Ovary (tissue), 9 donors: Measurements from ENCODE around the gene TSHZ2. TPM values are rescaled to one million over a fixed set of nuclear protein-coding genes. Genes with fewer than 3 reads are reported as not detected.
"Not testable (repeated sequence)": the region's sequence is repeated elsewhere in the genome, so short reads cannot be mapped to it uniquely, and the experiment has no call there.

ENCODE experiments used
- DNase-seq, 5 donors: peaks; one replicate each; pipeline ENCODE4 v3.0.0-alpha.2; 2019 to 2020
- H3K27ac ChIP-seq, 2 donors: fragments of 200-600 bp; one replicate each; pipeline versions ENCODE4 v1.5.1 to v1.8.0; 2019 to 2022
- H3K27me3 ChIP-seq: fragments of 200-600 bp; one replicate; pipeline ENCODE4 v1.8.0; 2022
- H3K36me3 ChIP-seq: fragments of 200-600 bp; sonication (generic); one replicate; pipeline ENCODE4 v1.5.1; 2019
- H3K4me1 ChIP-seq: one replicate; pipeline ENCODE4 v1.8.1; 2013; ENCODE audit warnings: mild to moderate bottlenecking, moderate library complexity; ENCODE audit not compliant: insufficient read depth
- H3K4me3 ChIP-seq: fragments of 200-600 bp; sonication (generic); one replicate; pipeline ENCODE4 v1.5.1; 2017
- H3K9me3 ChIP-seq, 2 donors: fragments of 200-600 bp in 1 of 2; sonication (generic) in 1 of 2; one replicate each; pipeline versions ENCODE4 v1.5.1 to v1.8.1; 2013 to 2019; ENCODE audit warnings: mild to moderate bottlenecking in 1 of 2, moderate library complexity in 1 of 2
- CTCF ChIP-seq, 3 donors: fragments of 450-650 bp in 2 of 3; fragments of 200-600 bp in 1 of 3; IDR thresholded peaks; one replicate each; pipeline versions ENCODE4 v1.5.1 to v1.8.0; 2016 to 2022; ENCODE audit warnings: antibody characterized with exemption in 3 of 3, mild to moderate bottlenecking in 1 of 3
- EP300 ChIP-seq: sonication (generic); formaldehyde crosslinking; IDR thresholded peaks from one replicate; pipeline ENCODE4 v1.6.1; 2017; ENCODE audit warnings: antibody characterized with exemption
- POLR2A ChIP-seq: fragments of 450-650 bp; IDR thresholded peaks from one replicate; pipeline ENCODE4 v1.6.1; 2017; ENCODE audit warnings: antibody characterized with exemption, mild to moderate bottlenecking, moderate library complexity
- WGBS, 3 donors: extraction: QIAGEN DNeasy Blood & Tissue Kit in 1 of 3; methylation state at CpG; one replicate each; pipeline versions ENCODE4 v1.1.5 to v1.1.7; 2013 to 2017; 5-methylcytosine and 5-hydroxymethylcytosine counted together
- intact Hi-C, 4 donors: fragments of 100-400 bp; cut with DNase I; formaldehyde crosslinking; loops; one replicate each; pipeline versions ENCODE4 v1.11.0 to v1.15.1; 2022 to 2023
- polyA plus RNA-seq, 2 donors: library from polyadenylated mRNA; stranded (reverse); fragments of 200-250 nt in 1 of 2; fragments of 350-450 nt in 1 of 2; fragmentation: Illumina TruSeq in 1 of 2; extraction: RNeasy Lipid Tissue Mini Kit (QIAGEN cat#74804) in 1 of 2; gene quantifications; one replicate each; pipeline ENCODE4 v1.2.3, GENCODE V29; 2013 to 2014
- total RNA-seq, 7 donors: library from RNA; depleted of rRNA in 2 of 7; stranded (reverse); fragments of >200 nt in 2 of 7; fragmentation: NEBNext Ultra II Directional in 3 of 7; extraction: Animal tissue kit (Norgen Biotek cat#: 25700) in 3 of 7; gene quantifications; one replicate each; pipeline versions ENCODE4 v1.1.0 to v1.2.4, GENCODE V29; 2016 to 2023
- donor health status: DM: no; HTN: no; CAD: no; lungs with moderate emphysema.
- donor health status: DM: no; HTN: no; CAD: no.
- donor health status: Bipolar disorder and iron deficiency.
- donor health status: DM: yes; HTN: yes; CAD: no.
- donor health status: DM: no; HTN: no; CAD: no.
- donor health status: DM: yes; HTN: yes; CAD: no.

Gene TSHZ2
- total and polyA plus RNA-seq, 9 donors, result 18.2 to 113 (median 40.2) TPM

- H3K27me3 ChIP-seq, result no peaks in the 10 kb centered on the region
- H3K27ac ChIP-seq, result no peak overlapping the region
- no peaks in the 10 kb centered on the region for H3K36me3 ChIP-seq
- H3K9me3 ChIP-seq, result no peaks in the 10 kb centered on the region
- H3K4me1 ChIP-seq, result peaks cover 7% of the 10 kb centered on the region
- DNase-seq, result no peak
- H3K4me3 ChIP-seq, result no peak overlapping the region
- WGBS, 3 donors, result 92 to 99% (median 99%) methylated on average over 5 of the region's 5 CpGs
- no peak for TF ChIP-seq POLR2A
- TF ChIP-seq EP300, result no peak
- no peak for TF ChIP-seq CTCF (IDR thresholded peaks at IDR 0.05)
- intact Hi-C loops, result loop anchor here in 1 of 4 donors (5.0 kb wide), 1 partner anchor 48 kb away; no protein-coding TSS in a partner anchor
Measured at GRCh38 chr20:53085720-53086119, 113.6 kb downstream of the TSHZ2 start.

GRCh38 chr20:53087037-53087777 lies 115.0 kb downstream of the TSHZ2 start:
- intact Hi-C loops, result loop anchor here in 1 of 4 donors (5.0 kb wide), 1 partner anchor 50 kb away; no protein-coding TSS in a partner anchor
- Histone ChIP-seq H3K27me3 (no peaks in the 10 kb centered on the region), H3K9me3 (no peaks in the 10 kb centered on the region), H3K27ac (no peak overlapping the region), H3K4me3 (no peak overlapping the region), H3K36me3 (no peaks in the 10 kb centered on the region), H3K4me1 (peaks cover 4% of the 10 kb centered on the region)
- WGBS, 3 donors, result 51 to 54% (median 53%) methylated on average over 8 of the region's 8 CpGs
- no peak for DNase-seq
- TF ChIP-seq EP300, result no peak
- TF ChIP-seq POLR2A, result no peak
- TF ChIP-seq CTCF (IDR thresholded peaks at IDR 0.05), result no peak

- TF ChIP-seq CTCF (IDR thresholded peaks at IDR 0.05) (no peak), POLR2A (no peak), EP300 (no peak)
- intact Hi-C loops, result loop anchor here in 1 of 4 donors (5.0 kb wide), 1 partner anchor 51 kb away; no protein-coding TSS in a partner anchor
- H3K4me3 ChIP-seq, result no peak overlapping the region
- no peak for DNase-seq
- WGBS, 3 donors, result 83 to 91% (median 87%) methylated on average over 10 of the region's 10 CpGs
- no peaks in the 10 kb centered on the region for H3K36me3 ChIP-seq
- no peak overlapping the region for H3K27ac ChIP-seq
- H3K27me3 ChIP-seq, result no peaks in the 10 kb centered on the region
- peaks cover 4% of the 10 kb centered on the region for H3K4me1 ChIP-seq
- H3K9me3 ChIP-seq, result no peaks in the 10 kb centered on the region
Measured at GRCh38 chr20:53088786-53089185, 116.6 kb downstream of the TSHZ2 start.

- not testable (repeated sequence) for H3K27me3 ChIP-seq, H3K36me3 ChIP-seq, H3K4me3 ChIP-seq, H3K4me1 ChIP-seq, H3K9me3 ChIP-seq, H3K27ac ChIP-seq, DNase-seq
- WGBS, 3 donors, result 56 to 89% (median 75%) methylated on average over 1 of the region's 1 CpG
- intact Hi-C loops, result loop anchor here in 1 of 4 donors (5.0 kb wide), 1 partner anchor 53 kb away; no protein-coding TSS in a partner anchor
Measured at GRCh38 chr20:53089851-53090250, 117.7 kb downstream of the TSHZ2 start.

GRCh38 chr20:53091789-53092188 lies 119.6 kb downstream of the TSHZ2 start:
- 92 to 94% (median 93%) methylated on average over 4 of the region's 4 CpGs for WGBS, 3 donors
- H3K27me3 ChIP-seq, result no peaks in the 10 kb centered on the region

More at GRCh38 chr20:53091789-53092188, 119.6 kb downstream of the TSHZ2 start:
- DNase-seq, result no peak
- Histone ChIP-seq H3K4me3 (no peak overlapping the region), H3K27ac (no peak overlapping the region), H3K4me1 (peaks cover 4% of the 10 kb centered on the region), H3K36me3 (no peaks in the 10 kb centered on the region), H3K9me3 (no peaks in the 10 kb centered on the region)
- intact Hi-C loops, result no loop called here
- TF ChIP-seq POLR2A, result no peak
- no peak for TF ChIP-seq EP300
- TF ChIP-seq CTCF (IDR thresholded peaks at IDR 0.05), result no peak
